Measurements from ENCODE around the gene ASPDH. TPM values are rescaled to one million over a fixed set of nuclear protein-coding genes. Genes with fewer than 3 reads are reported as not detected.

ASPDH gene
- total and polyA plus RNA-seq, 2 of the 4 experiments (the other 2 are of a cell fraction): not detected

GRCh38 chr19:50551034-50551714, 37.5 kb upstream of the ASPDH start:
- no peak overlapping the region for H2BK120ac ChIP-seq (ENCODE audit: low read depth, low read length)
- H3K4me2 ChIP-seq (ENCODE audit: low read depth, low read length): no peak overlapping the region
- in situ Hi-C loops (cut with MboI; ENCODE audit: low sequenced_read_pairs): no loop called here
- H3K23ac ChIP-seq (ENCODE audit: low read depth, low read length): no peak overlapping the region
- no peak overlapping the region for H2AK9ac ChIP-seq (replicated peaks; ENCODE audit: low read depth, low read length, poor library complexity)
- ChIA-PET CTCF (no interaction called here), POLR2A (ENCODE audit: unreplicated experiment) (no interaction called here)
- intact Hi-C loops (cut with micrococcal nuclease): no loop called here
- no peak overlapping the region for H3K27ac ChIP-seq (ENCODE audit: insufficient read depth, low read length)
- H2AFZ ChIP-seq (replicated peaks; ENCODE audit: low read length, poor library complexity): no peak overlapping the region
- H3K9ac ChIP-seq (ENCODE audit: low read depth, low read length): no peak overlapping the region
- no peaks in the 10 kb centered on the region for H3K79me1 ChIP-seq (ENCODE audit: low read depth in 1 of 2, low read length in 2 of 2)
- no peak for TF ChIP-seq FOS (IDR thresholded peaks at IDR 0.05; ENCODE audit: low read depth, low read length)
- TF ChIP-seq RCOR1 (IDR thresholded peaks at IDR 0.05; ENCODE audit: insufficient replicate concordance, low read length): no peak
- ATAC-seq (ENCODE audit: low read depth) (no peak), DNase-seq (no peak)
- no peaks in the 10 kb centered on the region for H3K36me3 ChIP-seq (ENCODE audit: control insufficient read depth, insufficient read depth, low read length)
- H4K5ac ChIP-seq (ENCODE audit: low read depth, low read length): no peak overlapping the region
- H3K14ac ChIP-seq (replicated peaks; ENCODE audit: low read depth, low read length): no peak overlapping the region
- no peak overlapping the region for H2BK15ac ChIP-seq (ENCODE audit: low read depth, low read length)
- no peaks in the 10 kb centered on the region for H4K20me1 ChIP-seq (ENCODE audit: insufficient read depth, low read length)
- no peak overlapping the region for H2BK5ac ChIP-seq (ENCODE audit: low read depth, low read length, poor library complexity, severe bottlenecking)
- H3K4ac ChIP-seq (ENCODE audit: low read depth, low read length): no peak overlapping the region
- H4K8ac ChIP-seq (ENCODE audit: low read depth in 2 of 2, low read length in 2 of 2): no peak overlapping the region
- dilution Hi-C loops (cut with HindIII; ENCODE audit: low sequenced_read_pairs, unreplicated experiment): no loop called here
- no peak overlapping the region for H3K18ac ChIP-seq (ENCODE audit: low read depth, low read length)
- no peaks in the 10 kb centered on the region for H3K9me3 ChIP-seq (ENCODE audit: control insufficient read depth, insufficient read depth, low read length)
- H3K27me3 ChIP-seq (ENCODE audit: control insufficient read depth, insufficient read depth, low read length): peaks cover 35% of the 10 kb centered on the region
- H4K91ac ChIP-seq (ENCODE audit: insufficient read depth, low read depth, low read length): no peak overlapping the region
- H3K56ac ChIP-seq (ENCODE audit: extremely low read depth, insufficient read depth, low read length): no peak overlapping the region
- no peaks in the 10 kb centered on the region; the same call in 1 of the 2 replicates for H3K4me1 ChIP-seq (ENCODE audit: control insufficient read depth, insufficient read depth, low read length)
- no peak overlapping the region for H2BK20ac ChIP-seq (ENCODE audit: low read depth, low read length)
- BruUV-seq (replicated peaks): no TSS peak
- no peaks in the 10 kb centered on the region for H3K9me1 ChIP-seq (ENCODE audit: insufficient read depth, low read length)
- 0% methylated on average over 7 of the region's 32 CpGs; no CpG with 5 or more reads in 1 of the 2 experiments for WGBS, 2 experiments (ENCODE audit: extremely low coverage in 2 of 2, insufficient read length in 1 of 2)
- no peak overlapping the region for H2AK5ac ChIP-seq (ENCODE audit: low read depth, low read length)
- H3K4me3 ChIP-seq (ENCODE audit: insufficient read depth, low read depth, low read length): no peak overlapping the region
